GM21390 (cell line): ENCODE results near the gene ETV6.

ENCODE experiments used
- ATAC-seq: cut with Tn5 transposase; IDR thresholded peaks from one replicate; pipeline ENCODE4 v1.9.1; 2021; ENCODE audit not compliant: unreplicated experiment

ETV6 gene

DNA sequence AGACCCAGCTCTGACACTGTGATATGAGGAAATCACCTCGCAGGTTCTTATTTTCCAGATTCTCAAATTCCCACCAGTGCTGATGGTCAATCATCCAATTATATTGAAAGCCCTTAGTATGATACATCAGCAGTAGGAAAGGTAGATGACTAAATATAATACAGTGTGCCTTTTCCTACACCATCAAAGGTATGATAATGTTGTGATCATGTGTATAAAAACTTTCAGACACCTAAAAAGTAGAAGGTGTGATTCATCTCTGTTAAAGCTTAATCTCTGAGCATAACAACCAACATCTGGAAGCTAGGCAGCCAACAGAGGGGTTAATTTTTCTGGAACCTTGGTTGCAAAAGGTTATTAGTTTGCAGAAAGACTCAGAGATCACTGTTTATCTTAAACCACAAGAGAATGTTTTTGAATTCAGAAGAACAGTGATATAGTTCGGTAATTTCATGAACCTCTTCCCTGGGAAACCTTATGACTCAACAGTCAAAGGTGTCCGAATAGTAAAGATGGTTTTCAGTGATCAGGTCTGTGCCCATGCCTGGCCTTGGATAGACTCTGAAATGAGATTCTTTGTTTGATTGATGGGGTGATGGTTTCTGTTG, 122.5 kb downstream of the ETV6 start:
- ATAC-seq: no peak

DNA sequence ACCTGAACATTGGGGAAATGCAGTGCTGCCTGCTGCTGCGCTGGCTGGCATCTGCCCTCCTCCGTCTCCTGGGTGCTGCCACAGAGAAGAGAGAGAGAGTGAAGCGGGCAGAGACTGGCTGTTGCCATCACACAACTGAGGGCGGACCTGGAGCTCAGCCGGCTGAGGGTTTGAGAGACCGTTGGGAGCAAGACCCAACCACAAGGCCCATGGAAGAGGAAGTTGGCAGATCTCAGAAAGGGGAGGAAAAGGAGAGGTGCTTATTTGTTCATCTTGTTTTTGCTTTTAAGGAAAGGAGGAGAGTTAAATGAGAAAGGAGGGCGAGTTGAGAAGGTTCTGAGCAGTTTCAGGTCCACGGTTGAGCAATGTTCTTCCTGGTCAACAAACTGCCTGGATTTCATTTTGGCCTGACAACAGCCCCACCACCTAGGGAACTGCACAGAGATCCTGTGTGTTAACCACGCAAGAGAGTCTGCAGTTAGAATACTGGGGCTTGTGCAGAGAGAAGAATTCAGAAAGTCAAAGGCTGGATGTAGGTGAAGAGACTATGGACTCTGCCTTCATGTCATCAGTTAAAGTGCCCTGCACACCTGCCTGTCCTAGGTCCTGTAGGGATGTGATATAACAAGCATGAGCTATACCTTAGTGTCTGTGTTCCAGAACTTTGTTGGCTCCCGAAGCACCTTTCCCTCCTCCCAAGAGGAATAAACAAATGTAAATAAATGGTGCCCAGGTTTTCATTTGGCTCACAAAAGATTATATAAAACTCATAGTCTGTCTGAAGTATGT, 124.6 kb downstream of the ETV6 start:
- ATAC-seq: no peak

DNA sequence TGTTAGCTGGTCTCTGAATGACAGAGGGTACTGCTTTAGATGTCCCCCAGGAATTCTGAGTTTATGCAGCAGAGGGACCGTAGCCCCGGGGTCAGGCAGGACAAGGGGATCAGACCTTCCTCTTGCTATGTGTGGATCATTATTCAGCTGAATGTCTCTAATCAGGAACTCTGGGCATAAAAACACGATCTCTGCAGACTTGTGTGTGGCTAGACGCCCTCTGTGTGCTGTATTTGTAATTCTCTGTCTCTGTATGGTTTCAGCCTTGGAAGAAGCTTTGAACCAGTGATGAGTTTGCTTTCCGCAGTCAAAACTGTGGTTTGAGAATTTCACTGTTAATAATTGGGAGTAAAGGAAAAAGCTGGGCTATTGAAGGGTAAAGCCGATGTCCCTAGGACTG, 125.3 kb downstream of the ETV6 start:
- ATAC-seq: no peak

DNA sequence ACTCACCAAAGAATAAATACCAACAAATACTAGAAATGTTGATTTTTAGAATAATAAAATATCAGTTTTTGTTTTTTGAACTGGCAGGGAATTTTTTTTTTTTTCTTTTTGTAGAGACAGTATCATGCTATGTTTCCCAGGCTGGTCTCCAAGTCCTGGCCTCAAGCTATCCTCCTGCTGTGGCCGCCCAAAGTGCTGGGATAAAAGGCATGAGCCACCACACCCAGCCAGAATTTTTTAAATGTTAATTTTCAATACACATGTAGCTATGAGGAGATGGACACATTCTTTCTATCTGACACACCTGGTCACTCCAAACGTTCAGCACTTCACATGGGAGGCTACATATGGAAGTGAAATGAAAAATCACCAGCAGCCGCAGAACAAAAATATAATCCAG, 126.8 kb downstream of the ETV6 start:
- ATAC-seq: no peak

DNA sequence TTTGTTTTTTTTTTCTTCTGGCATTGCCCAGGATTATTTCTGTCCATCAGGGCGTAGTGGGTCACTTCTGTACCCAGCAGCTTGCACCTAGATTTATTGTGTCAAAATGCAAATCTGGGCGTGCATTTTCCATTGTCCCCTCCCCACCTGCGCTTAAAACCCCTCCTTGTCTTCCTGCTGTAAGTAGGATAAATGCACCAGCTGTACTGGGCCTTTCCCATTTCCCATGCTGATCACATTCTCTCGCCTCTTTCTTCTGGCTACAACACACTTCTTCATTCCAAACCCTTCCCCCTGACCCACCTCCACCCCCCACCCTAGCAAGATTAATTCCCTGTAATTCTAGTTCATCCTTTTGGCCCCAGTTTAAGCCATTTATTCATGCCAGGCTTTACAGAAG, 128.0 kb downstream of the ETV6 start:
- no peak for ATAC-seq

DNA sequence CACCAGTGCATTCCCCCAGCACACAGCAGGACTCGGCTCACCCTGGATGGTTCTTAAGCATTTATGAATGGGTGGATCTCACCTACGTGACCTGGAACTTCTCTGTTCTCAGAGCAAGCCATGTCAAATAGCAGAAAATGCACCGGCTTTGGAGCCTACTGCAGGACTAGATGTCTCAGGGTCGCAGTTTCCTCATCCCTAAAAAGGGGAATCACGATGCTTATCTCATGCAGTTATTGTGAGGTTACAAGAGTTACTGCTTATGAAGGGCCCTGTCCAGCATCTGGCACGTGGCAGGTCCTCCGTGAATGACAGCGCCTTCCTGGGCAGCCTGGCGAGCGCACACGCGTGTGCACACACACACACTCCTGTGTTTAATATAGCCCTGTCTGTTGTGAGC, 128.5 kb downstream of the ETV6 start:
- no peak for ATAC-seq

DNA sequence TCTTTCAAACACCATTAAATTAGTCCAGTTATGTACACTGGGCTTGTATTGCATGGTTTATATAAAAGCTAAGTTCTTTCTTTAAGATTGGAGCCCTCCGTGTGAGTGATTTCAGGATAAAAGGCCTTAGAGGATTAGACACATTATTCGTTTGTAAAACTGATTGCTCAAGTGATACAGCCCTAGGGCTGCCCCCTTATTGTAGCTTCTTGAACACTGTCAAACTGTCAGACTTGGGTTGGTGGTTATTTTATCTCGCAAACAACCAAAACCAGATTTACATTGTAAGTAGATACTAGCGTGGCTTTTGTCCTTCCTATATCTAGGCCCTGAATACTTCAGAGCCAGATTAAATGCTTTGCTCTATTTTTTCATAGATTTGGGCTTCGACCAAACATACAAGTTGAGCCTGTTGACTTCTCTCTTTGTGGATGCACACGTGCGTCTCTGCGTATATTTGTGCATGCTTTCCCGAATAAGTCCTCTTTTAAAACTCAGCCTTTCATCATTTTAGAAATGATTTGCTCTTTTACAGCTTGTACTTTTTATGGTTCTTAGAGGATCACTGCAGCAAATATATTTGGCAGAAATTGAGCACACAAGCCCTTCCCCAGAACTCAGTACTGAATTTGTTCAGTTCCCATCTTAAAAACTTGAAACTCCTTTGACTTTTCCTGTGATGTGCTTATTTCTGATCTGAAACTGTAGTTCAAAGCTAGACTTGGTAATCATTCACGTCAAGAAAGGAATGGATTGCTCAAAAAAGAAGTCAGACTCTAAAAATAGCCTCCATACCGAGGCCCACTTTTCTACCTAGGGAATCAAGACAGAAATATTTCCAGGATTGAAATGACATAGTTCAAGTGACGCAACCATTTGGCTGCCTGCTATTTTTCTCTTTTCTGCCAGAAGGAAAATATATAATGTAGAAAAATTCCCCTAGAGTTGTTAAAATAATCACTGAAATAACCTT, 129.5 kb downstream of the ETV6 start:
- ATAC-seq: no peak

DNA sequence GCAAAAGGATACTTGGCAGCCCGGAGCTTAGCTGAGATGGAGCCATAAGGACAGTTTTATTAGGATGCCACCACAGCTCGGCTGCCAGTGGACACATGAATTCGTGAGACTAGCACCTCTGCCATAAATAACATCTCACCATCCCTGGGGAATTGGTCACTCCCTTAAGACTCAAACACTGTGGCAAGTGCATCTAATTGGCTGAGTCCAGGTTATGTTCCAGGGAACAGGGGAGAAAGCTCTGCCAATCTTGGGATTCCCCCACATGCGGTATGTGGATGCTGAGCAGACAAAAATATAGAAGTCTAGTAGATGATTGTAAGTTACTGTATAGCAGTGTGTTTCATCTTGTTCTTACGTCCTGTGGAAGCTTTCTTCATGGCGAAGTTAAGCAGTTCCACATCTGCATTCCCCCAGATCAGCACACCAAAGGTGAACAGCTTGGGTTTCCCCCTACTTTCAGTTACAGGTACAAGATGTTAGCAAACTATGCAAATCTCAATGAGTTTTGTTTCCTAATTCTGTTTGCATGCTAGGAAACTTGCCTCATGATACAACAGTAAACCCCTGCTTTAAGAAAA, 131.1 kb downstream of the ETV6 start:
- peak; percentile 85 for ATAC-seq

DNA sequence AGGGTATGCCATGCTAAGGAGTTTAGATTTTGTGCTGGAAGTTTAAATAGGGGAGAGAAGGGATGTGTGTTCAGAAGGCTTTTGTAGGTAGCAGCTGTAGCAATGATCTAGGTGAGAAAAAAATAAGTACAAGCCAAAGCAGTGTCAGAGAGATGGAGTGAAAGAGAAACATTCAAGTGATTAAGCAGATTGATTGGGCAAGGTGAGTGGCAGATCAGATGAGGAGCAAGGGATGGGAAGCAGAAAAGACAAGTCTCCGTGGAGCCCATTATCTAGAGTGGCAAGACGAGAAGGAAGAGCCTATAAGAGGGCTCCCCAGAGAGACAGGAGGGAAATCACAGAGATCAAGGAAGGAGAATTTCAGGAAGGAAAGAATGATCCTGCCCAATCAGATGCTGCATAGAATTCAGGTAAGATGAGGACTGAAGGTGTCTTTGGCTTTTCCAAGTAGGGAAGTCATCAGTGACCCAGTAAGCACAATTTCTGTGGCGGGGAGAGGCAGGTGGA, 133.5 kb downstream of the ETV6 start:
- no peak for ATAC-seq

DNA sequence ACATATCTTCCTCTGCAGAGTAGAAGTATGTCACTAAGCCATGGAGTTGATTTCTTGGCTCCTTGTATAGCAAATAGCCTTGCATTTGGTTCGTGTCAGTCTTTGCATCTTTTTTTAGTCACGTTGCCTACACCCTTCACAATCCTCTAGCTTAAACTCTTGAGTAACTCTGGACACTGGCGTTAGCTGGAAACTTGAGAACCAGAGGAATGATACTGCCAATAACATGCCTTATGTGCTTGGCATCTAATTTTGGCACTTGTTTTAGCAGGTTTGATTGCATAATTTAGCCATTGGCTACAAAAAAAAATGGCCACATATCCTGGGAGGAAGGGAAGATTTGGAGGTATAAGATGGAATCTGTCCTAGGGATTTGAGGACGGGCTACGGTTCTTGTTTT, 136.2 kb downstream of the ETV6 start:
- ATAC-seq: no peak

DNA sequence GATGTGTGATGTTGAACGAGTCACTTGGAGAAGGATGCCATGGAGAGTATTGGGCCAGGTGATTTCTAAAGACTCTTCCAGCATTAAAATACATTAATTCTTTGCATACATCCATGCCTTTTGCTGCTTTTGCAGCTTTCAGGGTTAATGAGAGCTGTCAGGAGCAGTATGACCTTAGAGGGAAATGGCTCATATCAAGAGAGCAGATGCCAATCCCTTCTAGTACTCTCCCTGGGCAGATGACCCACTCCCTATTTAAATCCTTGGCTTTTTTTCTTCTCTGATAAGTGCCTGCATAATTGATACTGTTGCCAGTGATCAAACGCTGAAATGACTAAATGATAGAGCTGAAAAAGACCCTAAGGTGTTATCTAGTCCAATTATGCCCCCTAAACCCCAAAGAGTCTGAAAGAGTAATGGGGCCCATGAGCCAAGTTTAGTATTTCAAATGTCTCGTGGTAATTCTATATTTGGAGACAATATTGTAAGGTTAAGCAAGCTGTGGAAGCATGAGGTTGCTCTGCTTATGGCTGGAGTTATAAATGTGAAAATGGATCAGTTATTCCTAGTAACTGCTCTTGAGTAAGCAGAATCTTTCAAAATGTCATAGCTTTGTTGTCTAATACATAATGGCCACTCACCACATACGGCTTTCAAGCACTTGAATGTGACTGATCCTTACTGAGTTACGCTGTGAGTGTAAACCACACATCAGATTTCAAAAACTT, 137.3 kb downstream of the ETV6 start:
- no peak for ATAC-seq

DNA sequence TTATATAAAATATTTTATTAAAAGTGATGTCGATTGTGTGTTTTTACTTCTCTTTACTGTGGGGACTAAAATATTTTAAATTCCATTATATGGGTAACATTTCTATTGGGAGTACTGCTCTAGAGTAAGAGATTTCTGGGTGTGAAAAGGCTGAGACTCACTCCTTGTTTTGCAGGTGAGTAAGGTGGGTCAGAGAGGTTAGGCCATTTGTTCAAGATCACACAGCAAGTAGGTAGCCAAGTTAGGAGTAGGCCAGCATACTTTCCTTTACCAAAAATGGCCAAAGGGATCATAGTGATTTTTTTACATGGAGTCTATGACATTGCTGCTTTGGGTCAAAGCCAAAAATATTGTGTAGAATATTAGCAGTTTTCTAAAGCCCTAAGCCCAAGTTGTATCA, 138.0 kb downstream of the ETV6 start:
- no peak for ATAC-seq

DNA sequence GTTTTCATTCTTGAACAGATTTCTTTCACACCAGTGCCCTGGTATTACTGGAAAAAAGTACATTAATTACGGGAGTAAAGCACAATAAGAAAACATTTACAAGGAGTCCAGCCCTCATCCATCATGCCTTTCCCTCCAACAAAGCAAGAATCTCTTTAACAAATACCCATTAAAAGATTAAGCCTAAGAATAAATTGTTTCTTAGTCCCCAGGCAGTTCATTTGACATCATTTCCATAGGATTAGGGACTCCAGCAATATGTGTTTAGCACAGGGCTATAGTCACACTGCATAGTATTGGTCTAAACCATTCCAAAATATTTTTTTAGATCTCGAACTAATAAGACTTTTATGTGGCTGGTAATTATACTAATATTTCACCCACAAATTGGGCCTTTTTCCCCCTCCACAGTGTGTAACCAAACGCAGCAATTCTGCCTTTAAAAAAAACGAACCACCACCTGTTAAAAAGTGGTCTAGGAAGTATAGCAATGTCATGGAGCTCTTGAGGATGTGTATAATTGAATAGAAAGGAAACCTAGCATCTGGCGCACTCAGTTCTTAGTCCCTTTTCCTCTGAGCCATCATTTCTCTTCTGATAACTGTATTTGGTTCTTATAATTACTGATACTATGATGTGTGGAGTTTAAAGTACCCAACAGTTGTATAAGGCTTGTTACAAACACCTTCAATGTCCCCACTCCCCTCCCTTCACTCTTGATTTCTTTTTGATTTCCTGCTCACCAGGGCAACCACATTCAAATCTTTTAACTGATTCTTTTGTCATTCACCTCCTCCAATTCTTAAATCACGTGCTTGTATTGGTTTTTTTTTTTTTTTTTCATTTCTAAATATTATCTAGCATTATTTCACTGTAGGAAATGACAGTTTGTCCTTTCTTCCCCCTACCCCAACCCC, 138.7 kb downstream of the ETV6 start:
- ATAC-seq: no peak

DNA sequence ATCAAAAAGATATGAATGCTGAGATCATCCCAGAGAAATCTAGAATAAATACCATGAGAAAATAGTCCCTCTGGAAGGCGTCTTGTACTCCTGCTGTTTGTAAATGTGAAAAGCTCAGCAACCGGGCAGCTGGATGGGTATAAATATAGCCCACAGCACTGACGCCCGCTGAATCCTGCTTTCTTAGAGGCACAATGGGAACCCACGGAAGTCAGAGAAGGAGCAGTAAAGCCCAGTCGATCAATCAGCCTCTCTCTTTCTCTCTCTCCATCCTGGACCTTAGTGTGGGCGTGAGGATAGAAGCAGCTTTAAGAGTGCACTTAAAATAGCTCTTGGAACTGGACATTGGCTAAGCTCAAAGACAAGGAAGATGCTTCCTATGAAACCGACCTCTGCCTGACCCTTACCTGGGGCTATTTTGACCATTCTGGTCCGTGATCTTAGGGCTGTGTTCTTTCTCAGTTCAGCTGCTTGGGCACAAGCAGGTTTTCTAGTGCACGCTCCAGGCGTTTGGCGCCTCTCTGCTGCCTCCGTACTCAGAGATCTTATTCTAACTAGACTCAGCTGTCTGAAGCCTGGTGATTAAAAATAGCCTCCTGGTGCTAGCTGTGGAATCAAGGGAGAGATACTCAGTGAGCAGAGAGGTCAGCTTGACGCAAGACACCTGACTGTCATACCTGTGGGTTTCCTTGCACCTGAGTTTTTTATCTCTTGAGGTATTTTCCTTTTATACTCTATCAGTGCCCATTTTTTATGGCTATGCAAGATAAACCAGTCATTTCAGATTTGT, 144.6 kb downstream of the ETV6 start:
- no peak for ATAC-seq

DNA sequence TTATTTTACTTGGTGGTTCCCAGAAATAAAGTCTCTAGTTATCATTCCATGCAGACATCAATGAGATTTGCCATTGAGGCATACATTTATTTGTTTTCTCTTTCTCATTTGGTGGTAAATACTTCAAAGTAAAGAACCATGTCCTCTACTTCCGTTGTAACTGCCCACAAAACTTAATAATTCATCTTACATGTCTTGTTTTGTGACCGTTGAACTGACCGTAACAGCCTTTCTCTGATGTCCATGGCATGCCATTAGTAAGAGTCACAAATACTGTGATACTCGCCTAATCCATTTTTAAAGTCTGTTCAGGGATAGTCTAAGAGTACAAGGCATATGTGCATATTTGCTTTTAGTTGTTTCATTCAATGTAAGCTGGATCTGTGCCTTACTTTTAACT, 145.3 kb downstream of the ETV6 start:
- no peak for ATAC-seq

DNA sequence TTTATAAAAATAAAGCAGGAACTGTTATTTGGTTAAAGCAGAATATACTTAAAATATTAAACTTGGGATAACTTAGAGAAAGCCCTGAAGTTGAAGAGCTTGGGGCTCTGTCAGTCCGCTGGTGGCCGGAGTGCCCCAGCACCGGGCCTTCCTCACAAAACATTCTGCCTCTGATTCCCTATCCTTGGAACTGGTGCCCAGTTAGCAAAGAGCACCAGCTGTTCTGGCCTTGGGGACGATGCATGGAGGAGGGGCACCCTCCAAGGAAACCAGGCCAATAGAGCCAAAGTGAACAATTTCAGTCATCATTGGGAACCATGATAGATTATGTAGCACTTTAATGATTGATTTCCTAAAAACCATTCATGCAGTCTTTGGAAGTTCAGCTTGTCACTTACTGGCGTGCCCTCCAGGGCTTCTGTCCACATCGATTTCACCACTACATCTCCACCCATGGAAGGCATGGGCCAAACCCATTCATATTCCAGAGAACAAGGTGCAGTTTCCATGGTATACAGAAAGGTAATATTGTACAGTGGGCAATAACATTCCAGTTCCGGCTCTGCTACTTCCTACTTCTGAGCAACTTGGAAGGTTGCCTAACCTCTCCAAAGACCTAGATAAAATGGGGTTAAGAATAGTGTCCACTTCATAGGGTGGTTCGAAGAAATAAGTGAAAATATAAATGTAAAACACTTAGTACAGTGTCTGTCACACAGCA, 145.9 kb downstream of the ETV6 start:
- no peak for ATAC-seq

DNA sequence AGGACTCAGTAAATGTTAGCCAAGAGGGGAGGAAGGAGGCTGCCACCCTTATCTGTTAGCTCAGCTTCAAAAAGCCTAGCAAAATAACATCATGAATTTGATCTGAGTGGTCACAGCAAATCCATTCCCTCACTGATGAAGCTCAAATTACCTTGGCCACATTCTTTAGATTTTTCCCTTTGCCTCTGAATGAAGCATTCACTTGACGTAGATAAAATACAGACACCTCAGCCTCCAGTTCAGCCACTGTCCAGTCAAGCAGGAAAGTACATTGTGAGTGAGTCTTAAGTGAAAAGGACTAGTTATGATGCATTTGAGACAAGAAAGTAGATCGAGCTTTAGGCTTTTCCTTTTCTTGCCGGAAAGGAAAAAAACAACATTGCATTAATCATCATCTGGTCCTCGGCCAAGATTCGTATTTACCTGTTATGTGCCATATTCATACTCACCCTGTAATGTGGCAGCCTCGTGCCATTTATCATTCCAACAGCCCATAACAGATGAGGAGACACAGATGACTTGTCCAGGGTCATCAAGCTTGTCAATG, 146.5 kb downstream of the ETV6 start:
- no peak for ATAC-seq
